ENCODE results near the gene GRB10. TPM values are rescaled to one million over a fixed set of nuclear protein-coding genes. Genes with fewer than 3 reads are reported as not detected.

The GRB10 gene
- total and polyA plus RNA-seq, 4 donors: 10.7 to 53.1 (median 17.5) TPM

GRCh38 chr7:50553973-50554372, 228.7 kb downstream of the GRB10 start:
- 62% methylated on average over 3 of the region's 3 CpGs for WGBS
- Histone ChIP-seq H3K4me3 (ENCODE audit: low read depth in 1 of 3, low read length in 3 of 3) (no peak overlapping the region), H3K4me1 (ENCODE audit: control insufficient read depth in 4 of 4, insufficient read depth in 4 of 4, low read length in 3 of 4) (peaks cover 0 to 19% (median 6%) of the 10 kb centered on the region in 4 donors), H3K27ac (ENCODE audit: low read depth in 1 of 2, low read length in 2 of 2) (no peak overlapping the region), H3K27me3 (ENCODE audit: control insufficient read depth in 4 of 4, insufficient read depth in 4 of 4, low read length in 3 of 4) (no peaks in the 10 kb centered on the region), H3K9me3 (ENCODE audit: control insufficient read depth in 4 of 4, low read length in 3 of 4) (no peaks in the 10 kb centered on the region), H3K36me3 (ENCODE audit: control insufficient read depth in 4 of 4, insufficient read depth in 3 of 4, low read depth in 1 of 4, low read length in 3 of 4) (no peaks in the 10 kb centered on the region), H3K9ac (ENCODE audit: low read depth in 1 of 2, low read length in 2 of 2) (no peak overlapping the region)
- DNase-seq (ENCODE audit: low spot score): no peak
- TF ChIP-seq YY1 (IDR thresholded peaks at IDR 0.05) (no peak), TAF1 (conservative IDR thresholded peaks at IDR 0.05) (no peak), HNF4A (conservative IDR thresholded peaks at IDR 0.05) (no peak), ZBTB33 (IDR thresholded peaks at IDR 0.05) (no peak), ATF3 (IDR thresholded peaks at IDR 0.05) (no peak), REST (IDR thresholded peaks at IDR 0.05) (no peak), FOXA2 (IDR thresholded peaks at IDR 0.05) (no peak), NR2F2 (IDR thresholded peaks at IDR 0.05) (no peak), SP1 (IDR thresholded peaks at IDR 0.05) (no peak), JUND (IDR thresholded peaks at IDR 0.05) (no peak), EGR1 (IDR thresholded peaks at IDR 0.05; ENCODE audit: low read depth in 2 of 2) (no peak), CTCF (IDR thresholded peaks at IDR 0.05; ENCODE audit: low read depth, low read length, missing input control) (no peak), GABPA (IDR thresholded peaks at IDR 0.05 in 1 of 2, conservative IDR thresholded peaks at IDR 0.05 in 1 of 2) (no peak), FOXA1 (IDR thresholded peaks at IDR 0.05) (no peak), RXRA (IDR thresholded peaks at IDR 0.05) (no peak), RAD21 (IDR thresholded peaks at IDR 0.05) (no peak), MAX (IDR thresholded peaks at IDR 0.05) (no peak), HNF4G (IDR thresholded peaks at IDR 0.05) (no peak)
